Stimulated activated CD4-positive, alpha-beta T cell treated with anti-CD3 and anti-CD28 coated beads, Interleukin-15, amount 100 ng/mL, for 24 hours (primary cell): Measurements from ENCODE around the gene PNMA8B.
A peak's percentile ranks its signal among the peaks of the same experiment; 100 is the strongest.
"Not testable (repeated sequence)": the region's sequence is repeated elsewhere in the genome, so short reads cannot be mapped to it uniquely, and the experiment has no call there.

Source experiments
- DNase-seq: peaks from one replicate; pipeline ENCODE4 v3.0.0-alpha.2; 2020

PNMA8B gene

GRCh38 chr19:46513461-46514236 is 18.0 kb upstream of the PNMA8B start:
- peak; percentile 88 for DNase-seq

DNA sequence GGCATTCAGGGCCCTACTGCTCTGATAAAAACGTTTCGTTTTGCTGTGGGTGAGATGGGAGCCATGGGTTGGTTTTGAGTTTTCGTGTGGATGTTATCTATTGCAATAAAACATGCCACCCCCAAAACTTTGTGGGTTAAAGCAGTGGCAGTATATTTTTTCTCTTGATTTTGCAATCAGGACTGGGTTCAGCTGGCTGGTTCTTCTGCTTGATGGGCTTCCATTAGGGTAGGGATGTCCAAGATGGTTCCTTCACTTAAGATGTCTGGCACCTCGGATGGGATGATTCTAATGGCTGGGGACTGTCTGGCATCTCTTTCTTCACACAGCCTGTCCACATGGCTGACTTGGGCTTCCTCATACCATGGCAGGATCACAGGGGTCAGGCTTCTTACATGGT is 15.6 kb upstream of the PNMA8B start:
- no peak for DNase-seq

DNA sequence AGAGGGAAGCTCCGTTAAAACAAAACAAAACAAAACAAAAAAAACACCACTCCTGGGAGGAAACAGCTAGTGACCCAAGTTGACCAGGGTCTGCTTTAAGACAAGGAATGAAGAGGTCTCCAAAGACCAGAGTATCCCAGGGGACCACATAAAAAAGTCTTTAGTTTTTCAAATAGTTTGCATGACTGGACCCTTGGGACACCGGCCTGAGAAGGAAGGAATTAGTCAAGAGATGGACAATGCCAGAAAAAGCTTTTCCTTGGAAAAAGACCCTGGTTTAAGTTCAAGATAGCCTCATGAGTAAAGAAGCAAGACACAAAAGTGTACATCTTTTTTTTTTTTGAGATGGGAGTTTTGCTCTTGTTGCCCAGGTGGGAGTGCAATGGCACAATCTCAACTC is 12.5 kb upstream of the PNMA8B start:
- DNase-seq = no peak

- no peak for DNase-seq
Measured at GRCh38 chr19:46503848-46504453, 8.3 kb upstream of the PNMA8B start.

- DNase-seq = no peak
Measured at GRCh38 chr19:46502891-46503290, 7.2 kb upstream of the PNMA8B start.

- no peak for DNase-seq
Measured at GRCh38 chr19:46499692-46500091, 4.0 kb upstream of the PNMA8B start.

GRCh38 chr19:46497773-46498172 is 2.1 kb upstream of the PNMA8B start:
- no peak for DNase-seq

- DNase-seq = not testable (repeated sequence)
Measured at GRCh38 chr19:46496886-46497285, 1.2 kb upstream of the PNMA8B start.

DNA sequence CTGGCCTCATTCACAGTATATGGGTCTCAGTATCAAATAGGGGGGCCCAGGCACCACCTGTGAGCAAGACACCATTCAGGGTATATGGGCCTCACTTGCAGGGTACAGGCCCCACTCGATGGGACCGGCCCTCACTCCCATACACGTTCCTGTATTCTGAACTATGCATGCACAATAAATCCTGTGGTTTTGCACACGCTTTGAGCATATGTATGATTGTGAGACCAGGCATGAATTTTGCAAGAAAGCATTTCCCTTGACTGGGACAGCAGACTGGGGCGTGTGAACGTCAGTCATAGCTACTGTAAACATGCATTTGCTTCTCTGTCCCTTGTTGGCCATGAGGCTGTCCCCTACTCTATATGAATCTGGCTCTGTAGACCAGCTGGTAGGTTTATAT is 637 bp upstream of the PNMA8B start:
- DNase-seq = no peak

DNA sequence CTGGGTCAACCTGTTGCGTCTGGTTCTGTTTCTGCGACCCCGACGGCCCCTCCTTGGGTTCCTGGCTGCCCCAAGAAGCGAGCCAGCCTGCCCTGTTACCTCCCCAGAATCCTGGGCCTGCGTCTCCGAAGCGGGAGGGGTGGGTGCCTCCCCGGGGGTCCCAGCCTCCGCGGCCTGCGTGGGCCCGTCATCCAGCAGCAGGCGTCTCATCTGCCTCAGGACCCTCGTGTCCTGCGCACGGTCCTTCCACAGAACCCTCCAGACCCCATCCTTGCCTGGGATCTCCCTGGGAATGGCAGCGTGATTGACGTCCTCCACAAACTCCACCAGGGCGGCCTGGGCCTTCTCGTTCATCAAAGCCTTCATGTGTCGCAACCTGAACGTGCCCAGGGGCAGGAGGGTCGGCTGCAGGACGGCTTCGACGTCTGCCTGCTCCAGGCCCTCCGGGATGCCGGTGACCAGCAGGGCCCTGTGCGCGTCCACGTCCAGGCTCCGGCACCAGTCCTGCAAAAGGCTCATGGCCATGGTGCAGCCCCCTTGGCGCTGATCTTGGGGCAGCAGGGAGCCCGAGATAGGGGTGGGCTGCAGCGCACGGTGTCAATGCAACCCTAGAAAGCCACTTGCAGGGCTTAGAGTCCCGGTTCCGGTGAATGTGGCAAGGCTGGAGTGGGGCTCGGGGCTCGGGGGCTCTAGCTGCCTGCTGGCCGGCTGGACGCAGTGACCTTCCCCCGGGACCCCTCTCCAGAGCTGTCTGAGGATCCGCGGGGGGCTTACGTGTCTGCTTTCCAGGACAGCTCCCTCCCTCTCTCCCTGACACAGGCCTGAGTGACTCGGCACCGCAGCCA is 504 bp downstream of the PNMA8B start:
- DNase-seq = no peak

DNA sequence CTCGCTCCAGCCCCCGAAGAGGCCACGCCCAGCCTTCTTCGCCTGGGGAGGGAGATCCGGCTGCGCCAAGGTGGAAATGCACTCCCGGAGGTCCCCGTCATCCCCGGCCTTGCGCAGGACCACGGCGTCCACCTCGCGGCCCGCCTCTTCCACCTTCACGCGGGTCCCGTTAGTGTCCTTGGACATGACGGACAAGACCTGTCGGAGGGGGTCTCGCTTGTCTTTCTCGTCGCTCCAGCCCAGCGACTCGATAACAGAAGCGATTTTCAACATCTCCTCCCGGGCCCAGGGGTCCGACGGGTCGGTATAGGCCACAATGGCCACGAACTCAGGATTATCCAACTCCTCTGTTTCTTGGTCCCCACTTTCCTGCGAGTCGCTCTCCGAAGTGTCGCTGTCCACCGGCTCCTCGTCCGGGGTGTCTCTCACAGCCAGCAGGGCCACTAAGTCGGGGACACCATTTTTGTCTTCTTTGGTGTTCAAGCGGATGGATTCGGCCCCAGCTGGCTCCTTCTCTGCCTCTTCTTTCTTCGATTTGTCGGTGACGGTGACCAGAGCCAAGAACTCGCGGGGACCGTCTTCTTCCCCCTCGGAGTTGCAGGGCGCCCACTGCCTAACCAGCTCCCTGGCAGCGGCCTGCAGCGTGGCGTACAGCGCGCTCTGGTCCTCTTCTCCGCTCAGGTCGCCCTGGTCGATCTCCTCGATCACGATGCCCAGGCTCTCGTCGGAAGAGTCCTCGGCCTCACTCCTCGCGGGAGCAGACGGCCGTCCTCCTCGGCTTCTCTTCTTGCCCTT is 1.3 kb downstream of the PNMA8B start:
- no peak for DNase-seq

- peak; percentile 44 for DNase-seq
Measured at GRCh38 chr19:46493236-46494145, 2.2 kb downstream of the PNMA8B start.

DNA sequence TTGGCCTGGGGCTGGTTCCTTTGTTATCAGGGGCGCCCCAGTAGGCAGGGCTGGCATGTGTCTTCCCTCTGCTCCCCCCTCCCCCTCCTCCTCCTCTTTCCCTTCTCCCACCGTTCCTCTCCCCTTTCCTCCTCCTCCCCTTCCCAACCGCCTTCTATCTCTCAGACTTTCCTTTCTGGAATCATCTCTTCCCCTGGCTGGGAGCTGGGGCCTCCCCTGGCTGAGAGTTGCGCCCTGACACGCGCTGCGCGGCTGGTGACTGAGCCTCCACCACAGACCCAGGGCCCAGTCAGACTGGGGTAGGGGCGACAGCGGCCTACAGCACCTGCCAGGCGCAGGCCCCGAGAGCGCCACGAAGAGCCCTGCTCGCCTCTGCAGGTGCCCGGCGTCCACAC is 2.8 kb downstream of the PNMA8B start:
- DNase-seq = peak; percentile 34

GRCh38 chr19:46491975-46492682 is 3.5 kb downstream of the PNMA8B start:
- DNase-seq = no peak

GRCh38 chr19:46490774-46491173 is 4.9 kb downstream of the PNMA8B start:
- no peak for DNase-seq

GRCh38 chr19:46489445-46490272 is 6.0 kb downstream of the PNMA8B start:
- DNase-seq = peak; percentile 35

DNA sequence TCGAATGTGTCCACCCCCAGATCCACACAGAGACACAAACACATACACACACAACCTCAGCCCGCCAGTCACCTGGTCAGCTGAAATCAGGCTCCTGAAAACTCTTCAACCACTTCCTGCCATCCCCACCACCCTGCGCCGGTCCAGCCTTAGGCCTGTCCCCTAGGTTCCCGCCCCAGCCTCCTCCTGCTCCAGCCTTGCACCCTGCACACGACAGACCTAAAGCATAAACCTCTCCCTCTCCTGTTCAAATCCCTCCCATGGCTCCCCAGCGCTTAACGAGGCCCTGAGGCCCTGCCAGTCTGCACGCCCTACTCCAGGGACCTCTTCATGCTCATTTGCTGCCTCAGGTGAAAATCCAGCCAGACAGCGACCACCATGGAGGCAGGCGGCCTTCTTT is 7.1 kb downstream of the PNMA8B start:
- peak; percentile 6 for DNase-seq

GRCh38 chr19:46487802-46488445 is 7.7 kb downstream of the PNMA8B start:
- peak; percentile 85 for DNase-seq

DNA sequence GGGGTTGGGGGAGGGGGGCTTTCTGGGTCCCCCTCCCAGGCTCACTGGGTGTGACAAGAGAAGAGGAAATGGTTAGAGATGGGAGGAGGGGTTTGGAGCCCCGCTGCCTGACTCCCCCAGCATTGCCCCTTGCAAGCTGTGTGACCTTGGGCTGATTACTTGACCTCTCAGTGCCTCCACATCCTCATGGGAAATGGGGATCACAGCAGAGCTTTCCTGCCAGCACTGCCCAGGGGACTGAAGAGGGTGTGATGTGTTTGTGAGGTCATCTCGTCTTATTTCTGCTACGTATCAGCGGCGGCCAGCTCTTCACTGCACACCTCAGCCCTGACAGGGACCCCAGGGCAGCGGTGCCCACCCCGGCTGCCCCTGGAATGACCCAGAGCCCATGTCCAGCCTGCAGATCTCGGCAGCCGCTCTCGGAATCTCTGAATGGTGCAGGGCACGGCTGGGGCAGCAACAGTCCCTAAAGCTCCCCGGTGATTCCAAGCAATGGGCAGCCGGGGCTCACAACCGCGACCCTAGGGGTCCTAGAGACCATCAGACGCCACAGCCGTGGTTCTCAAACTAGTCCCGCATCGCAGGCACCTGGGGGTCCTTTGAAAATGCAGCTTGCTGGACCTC is 8.4 kb downstream of the PNMA8B start:
- no peak for DNase-seq
